HG02870 (cell line): ENCODE results near the gene MAP4.
"Not testable (repeated sequence)": the region's sequence is repeated elsewhere in the genome, so short reads cannot be mapped to it uniquely, and the experiment has no call there.

ENCODE experiments used
- ATAC-seq: cut with Tn5 transposase; IDR thresholded peaks from one replicate; pipeline ENCODE4 v1.9.1; 2021; ENCODE audit warnings: mild to moderate bottlenecking, moderate library complexity; ENCODE audit not compliant: unreplicated experiment

MAP4 gene

DNA sequence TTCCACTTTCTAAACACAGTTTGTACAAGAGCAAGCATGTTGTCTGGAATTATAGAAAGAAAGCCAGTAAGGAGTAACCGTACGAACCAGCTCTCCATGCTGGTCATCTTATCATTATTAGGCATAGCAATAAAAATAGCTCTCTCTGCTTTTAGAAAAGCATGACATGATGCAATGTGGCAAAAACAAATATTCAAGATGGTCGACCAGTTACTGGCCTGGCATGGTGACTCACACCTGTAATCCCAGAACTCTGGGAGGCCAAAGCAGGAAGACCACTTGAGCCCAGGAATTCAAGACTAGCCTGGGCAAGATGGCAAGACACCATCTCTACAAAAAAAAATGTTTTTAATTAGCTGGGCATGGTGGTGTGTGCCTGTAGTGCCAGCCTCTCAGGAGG lies 2.6 kb upstream of the MAP4 start:
- ATAC-seq = no peak

DNA sequence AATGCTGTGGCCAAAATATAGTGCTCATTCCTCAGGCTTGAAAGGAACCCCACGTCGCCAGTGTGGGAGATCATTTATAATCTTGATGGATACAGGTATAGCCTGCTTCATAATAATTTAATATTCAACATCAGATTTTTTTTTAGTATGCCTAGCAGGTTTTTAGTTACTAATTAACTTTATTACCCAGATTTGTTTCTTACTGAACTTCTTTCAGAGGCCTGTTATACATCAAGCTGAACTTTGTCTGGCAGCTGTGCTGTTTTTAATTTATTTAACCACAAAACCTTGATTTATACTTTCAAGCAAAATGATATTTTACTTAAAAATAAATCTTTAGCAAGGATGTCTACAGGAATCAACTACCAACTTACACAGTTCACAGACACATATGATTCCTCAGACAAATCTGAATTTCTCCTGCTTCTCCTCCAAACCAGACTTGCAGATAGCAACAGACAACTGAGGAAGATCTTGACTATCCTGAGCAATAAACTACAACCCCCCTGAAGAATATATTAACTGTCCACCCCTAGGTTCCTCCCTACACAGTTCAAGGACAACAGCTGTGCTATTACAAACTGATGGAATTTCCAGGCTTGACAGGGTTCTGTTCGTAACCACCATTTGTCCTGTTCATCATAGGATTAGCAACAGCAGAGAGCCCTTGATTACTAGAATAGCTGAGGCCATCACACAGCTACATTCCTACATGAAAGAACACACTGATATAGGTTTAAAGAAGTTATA lies 610 bp downstream of the MAP4 start:
- no peak for ATAC-seq

DNA sequence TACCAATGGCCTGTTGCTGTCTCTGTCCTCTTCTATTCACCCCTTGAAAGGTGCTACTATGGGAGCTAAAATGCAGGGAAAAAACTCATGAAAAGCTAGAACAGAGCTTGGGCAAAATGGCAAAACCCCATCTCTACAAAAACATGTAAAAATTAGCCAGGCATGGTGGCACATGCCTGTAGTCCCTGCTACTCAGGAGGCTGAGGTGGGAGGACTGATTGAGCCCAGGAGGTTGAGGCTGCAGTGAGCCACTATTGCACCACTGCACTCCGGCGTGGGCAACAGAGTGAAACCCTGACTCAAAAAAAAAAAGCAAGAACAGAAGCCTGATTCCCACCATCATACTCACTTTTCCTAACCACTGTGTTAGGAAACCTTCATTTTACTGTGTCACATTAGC lies 1.9 kb downstream of the MAP4 start:
- no peak for ATAC-seq

DNA sequence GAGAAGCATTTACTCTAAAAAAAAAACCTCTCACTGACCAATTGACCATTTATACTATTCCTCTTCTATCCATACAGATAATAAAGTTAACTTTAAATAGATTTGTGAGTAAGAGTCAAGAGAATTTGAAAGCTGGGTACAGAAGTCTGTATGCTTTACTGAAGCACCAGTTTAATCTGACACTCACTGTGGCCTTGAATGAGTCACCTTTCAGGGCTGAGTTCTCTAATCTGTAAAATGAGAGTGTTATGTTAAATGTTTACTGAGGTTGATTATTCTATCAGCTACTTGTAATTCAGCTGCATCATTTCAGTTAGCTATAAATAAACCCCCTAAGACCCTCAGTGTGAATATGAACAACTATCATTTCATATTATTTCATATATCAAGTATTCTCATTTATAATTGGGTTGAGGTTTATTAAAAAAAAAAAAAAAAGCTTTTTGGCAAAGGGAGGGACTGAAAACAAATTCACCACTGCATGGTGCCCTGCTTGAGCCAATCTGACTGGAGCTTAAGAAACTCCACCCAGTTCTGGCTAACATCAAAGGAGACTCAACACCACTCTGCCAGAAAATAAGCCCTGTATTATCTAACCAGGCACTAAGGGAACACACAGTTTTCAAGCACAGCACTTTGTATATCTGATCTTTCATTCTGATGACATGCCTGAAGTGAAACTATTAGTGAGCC lies 2.8 kb downstream of the MAP4 start:
- ATAC-seq = no peak

DNA sequence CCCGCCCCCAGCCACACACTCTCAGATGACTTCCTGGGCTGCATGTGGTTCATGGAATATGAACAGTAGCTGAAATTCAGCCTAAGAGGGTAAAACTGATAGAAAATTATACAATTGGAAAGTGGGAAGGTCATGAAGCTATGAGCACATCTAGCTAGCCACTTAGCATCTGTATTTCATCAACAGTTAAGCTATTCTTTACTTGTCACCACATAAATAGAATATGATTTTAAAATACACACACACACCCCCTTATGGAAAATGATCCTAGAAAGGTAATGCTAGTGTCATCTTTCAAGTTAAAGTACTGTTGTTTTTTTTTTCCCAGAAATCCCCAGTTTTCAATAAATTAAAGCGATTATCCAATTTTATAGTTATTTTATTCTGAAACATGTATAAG lies 3.6 kb downstream of the MAP4 start:
- no peak for ATAC-seq

DNA sequence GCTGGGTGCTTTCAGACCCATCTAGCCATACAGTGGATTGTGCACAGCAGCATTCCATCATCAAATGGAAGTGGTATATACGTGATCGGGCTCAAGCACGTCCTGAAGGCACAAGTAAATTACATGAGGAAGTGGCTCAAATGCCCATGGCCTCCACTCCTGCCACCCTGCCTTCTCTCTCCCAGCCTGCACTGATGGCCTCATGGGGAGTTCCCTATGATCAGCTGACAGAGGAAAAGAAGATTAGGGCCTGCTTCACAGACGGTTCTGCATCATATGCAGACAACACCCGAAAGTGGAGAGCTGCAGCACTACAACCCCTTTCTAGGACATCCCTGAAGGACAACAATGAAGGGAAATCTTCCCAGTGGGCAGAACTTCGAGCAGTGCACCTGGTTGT lies 8.2 kb downstream of the MAP4 start:
- not testable (repeated sequence) for ATAC-seq

DNA sequence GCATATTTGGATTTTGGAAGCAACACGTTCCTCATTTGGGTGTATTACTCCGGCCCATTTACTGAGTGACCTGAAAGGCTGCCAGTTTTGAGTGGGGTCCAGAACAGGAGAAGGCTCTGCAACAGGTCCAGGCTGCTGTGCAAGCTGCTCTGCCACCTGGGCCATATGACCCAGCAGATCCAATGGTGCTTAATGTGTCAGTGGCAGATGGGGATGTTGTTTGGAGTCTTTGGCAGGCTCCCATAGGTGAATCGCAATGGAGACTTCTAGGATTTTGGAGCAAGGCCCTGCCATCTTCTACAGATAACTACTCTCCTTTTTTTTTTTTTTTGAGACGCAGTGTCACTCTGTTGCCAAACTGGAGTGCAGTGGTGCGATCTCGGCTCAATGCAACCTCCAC lies 8.9 kb downstream of the MAP4 start:
- not testable (repeated sequence) for ATAC-seq

DNA sequence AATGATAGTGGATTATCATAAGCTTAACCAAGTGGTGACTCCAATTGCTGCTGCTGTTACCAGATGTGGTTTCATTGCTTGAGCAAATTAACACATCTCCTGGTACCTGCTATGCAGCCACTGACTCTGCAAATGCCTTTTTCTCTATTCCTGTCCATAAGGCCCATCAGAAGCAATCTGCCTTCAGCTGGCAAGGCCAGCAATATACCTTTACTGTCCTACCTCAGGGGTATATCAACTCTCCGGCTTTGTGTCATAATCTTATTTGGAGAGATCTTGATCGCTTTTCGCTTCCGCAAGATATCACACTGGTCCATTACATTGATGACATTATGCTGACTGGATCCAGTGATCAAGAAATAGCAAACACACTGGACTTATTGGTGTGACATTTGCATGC lies 9.4 kb downstream of the MAP4 start:
- ATAC-seq = not testable (repeated sequence)

DNA sequence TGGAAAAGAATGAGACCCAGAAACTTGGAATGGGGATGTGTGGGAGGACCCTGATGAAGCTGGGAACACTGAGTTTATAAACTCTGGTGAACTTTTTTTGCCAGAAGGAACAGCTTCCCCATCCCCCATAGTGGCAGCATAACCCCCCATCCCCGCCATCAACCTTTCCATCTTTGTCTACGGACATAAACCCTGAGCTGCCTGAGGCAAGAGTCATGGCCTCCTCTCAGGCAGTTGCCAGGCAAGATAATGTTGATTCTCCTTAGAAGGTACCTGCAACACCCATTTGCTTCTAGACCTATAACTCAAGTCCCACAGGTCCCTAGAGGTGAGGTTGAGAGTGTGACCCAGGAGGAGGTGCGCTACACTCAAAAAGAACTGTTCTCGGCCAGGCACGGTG lies 11.5 kb downstream of the MAP4 start:
- ATAC-seq = no peak

DNA sequence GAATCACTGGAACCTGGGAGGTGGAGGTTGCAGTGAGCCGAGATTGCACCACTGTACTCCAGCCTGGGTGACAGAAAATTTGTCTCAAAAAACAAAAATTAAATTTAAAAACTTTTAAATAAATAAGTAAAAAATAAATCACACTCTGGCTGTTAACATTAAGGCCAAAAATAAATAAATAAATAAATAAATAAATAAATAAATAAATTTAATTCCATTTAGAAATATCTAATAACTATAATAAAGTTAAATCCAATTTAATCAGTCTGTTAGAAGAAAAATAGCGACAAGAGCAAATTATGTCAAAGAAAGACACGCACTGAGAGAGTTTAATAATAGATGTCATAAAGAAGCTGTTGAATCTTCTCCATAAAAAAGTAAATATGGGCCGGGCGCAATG lies 13.4 kb downstream of the MAP4 start:
- no peak for ATAC-seq

DNA sequence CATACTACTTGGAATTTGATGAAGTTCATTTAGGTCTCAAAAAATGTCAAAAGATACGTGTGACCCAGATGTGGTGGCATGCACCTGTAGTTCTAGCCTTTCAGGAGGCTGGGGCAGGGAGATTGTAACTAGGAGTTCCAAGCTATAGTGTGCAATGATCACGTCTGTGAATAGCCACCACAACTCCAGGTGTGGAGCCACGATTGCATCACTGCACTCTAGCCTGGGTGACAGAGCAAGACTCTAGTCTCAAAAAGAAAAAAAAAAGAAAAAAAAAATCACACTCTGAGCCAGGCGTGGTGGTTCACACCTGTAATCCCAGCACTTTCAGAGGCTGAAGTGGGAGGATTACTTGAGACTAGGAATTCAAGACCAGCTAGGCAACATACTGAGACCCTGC lies 14.2 kb downstream of the MAP4 start:
- ATAC-seq = no peak

DNA sequence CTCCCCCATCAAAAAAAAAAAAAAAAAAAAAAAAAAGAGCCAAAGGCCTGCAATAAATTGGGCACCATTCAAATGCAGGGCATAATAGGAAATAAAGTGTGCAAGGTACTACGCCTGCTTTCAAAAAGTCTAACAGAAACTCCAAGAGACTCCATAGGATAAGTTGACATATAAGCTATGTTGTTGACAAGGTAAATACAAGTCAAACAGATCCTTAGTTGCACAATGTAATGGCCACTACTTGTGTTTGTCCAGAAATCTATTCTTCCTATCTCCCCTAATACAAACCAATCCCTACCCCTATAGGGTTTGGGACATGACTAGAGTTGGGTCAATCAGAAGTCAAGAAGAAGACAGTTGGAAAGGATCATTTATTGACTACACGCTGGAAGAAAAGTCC lies 16.0 kb downstream of the MAP4 start:
- no peak for ATAC-seq

DNA sequence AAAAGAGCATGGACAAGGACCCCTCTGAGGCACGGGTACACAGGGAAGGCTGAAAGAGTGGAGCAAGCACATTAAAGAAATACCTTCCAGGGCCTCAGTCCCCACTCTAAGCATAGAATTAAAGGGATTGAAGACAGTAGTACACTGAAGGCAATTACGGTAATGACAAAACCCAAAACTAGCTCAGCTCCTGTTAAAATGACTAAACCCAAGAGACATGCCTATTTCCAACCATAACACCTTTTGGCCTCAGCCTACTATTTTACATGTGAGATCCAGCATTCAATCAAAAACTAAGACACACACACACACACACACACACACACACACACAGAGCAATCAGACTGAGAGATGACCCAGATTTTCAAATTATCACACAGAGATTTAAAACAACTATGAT lies 19.8 kb downstream of the MAP4 start:
- no peak for ATAC-seq

DNA sequence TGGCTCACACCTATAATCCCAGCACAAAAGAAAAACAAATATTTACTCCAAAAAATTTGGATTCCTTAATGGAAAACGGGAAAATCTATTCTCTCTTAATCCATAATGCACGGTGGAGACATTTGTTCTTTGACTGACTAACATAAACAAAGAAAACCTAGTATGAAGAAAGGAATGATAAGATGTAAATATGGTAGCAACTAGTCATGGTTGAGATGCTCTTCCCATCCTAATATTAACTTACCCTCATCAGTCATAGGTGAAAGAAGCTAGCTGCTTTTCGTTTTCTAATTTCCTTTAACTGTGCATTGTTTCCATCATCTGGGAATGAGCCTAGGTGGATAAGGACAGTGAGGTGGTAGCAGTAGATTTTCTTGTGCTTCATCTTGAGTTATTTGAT lies 22.0 kb downstream of the MAP4 start:
- no peak for ATAC-seq

DNA sequence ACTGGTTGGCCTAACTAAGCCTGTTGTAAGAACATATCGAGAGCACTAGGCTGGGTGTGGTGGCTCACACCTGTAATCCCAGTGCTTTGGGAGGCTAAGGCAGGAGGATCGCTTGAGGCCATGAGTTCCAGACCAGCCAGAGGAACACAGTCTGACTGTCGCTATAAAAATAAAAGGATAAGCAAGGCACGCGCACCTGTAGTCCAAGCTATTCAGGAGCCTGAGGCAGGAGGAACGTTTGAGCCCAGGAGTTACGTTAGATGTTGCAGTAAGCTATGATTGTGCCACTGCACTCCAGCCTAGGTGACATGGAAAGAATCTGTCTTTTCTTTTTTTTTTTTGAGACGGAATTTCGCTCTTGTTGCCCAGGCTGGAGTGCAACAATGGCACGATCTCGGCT lies 24.9 kb downstream of the MAP4 start:
- ATAC-seq = no peak

DNA sequence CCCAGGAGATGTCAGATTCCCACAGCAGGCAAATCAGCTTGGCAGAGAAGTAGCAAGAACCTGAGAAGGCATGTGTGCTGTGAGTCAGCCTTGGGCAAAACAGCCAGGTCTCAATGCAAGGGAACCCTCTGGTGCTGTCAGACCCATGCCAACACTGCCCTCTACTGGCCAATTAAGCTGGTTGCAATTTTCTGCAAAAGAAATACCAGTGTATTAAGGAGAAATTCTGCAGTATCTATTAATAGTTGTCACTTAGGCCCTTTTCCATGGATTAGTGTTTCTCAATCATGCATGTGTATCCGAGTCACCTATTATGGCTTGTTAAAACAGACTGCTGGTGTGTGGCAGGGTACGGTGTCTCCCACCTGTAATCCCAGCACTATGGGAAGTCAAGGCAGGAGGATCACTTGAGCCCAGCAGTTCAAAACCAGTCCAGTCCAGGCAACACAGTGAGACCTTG lies 26.2 kb downstream of the MAP4 start:
- no peak for ATAC-seq

DNA sequence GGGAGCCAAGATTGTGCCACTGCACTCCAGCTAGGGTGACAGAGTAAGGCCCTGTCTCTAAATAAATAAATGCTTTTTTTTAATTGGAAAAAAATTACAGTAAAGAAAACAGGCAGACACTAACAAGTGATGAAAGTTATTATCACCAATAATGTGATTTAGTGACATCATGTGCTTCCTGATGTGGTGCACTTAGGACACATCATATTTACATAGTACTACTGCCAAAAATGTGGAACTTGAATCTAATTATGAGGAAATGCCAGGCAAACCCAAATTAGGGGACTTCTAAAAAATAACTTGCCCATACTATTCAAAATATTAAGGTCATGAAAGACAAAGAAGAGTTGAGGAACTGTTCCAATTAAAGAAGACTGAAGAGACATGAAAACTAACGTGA lies 30.8 kb downstream of the MAP4 start:
- ATAC-seq = no peak

DNA sequence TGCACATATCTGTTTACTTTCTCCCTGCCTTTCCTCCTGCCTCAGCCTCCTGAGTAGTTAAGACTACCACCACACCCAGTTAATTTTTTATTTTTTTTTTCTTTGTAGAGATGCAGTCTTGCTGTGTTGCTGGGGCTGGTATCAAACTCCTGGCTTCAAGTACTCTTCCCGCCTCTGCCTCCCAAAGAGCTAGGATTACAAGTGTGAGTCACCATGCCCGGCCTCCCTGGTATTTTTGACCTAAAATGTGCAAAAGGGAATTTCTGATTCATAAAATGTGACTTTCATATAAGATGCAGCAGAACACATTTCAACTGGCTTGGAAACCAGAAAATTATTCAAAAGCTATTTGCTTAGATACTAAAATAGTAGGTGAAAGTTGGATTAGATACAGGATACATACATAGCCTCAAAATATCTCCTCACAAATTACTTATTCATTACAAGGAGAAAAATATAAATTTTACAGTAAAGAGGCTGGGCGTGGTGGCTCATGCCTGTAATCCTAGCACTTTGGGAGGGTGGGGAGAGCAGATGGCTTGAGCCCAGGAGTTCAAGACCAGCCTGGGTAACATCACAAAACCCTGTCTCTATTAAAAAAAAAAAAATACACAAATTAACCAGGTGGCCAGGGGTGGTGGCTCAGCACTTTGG lies 32.0 kb downstream of the MAP4 start:
- no peak for ATAC-seq

DNA sequence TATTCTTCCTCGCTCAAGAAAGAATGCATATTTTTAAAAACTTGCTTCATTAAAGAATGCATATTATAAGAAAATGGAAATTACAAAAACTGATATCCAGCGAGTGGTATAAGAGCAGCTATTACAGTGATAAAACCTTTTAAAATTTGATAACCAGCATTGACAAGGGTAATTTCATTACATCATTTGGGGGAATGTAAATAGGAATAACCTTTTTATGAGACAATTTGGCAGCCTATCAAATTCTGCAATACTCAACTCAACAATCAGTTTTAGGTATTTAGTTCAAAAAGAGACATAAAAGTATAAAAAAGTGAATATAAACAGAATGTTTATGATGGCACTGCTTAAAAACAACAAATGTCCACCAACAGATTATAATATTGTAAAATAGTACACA lies 35.4 kb downstream of the MAP4 start:
- no peak for ATAC-seq

DNA sequence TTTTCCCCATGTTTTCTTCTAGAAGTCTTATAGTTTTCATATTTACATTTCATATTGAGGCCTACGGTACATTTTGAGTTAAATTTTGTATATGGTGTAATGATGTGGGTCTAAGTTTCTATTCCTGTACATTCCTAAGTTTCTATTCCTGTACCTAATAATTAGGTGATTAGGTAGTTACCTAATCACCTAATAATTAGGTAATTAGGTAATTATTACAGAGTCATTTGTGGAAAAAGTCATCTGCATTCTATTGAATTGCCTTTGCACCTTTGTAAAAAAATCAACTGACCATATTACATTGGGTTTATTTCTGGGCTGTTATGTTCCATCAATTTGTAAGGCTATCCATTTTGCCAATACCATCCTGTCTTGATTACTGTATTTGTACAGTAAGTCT lies 37.1 kb downstream of the MAP4 start:
- ATAC-seq = no peak

DNA sequence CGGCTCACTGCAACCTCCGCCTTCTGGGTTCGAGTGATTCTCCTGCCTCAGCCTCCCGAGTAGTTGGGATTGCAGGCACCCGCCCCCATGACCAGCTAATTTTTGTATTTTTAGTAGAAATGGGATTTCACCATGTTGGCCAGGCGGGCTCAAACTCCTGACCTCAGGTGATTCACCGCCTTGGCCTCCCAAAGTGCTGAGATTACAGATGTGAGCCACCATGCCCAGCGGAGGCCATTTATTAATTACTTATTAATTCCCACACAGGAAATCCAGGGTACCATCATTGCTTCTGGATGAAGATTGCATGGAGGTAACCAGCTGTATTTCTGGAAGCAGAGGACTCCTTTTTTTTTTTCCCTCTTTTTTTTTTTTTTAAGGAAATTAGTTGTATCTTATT lies 37.8 kb downstream of the MAP4 start:
- ATAC-seq = no peak

DNA sequence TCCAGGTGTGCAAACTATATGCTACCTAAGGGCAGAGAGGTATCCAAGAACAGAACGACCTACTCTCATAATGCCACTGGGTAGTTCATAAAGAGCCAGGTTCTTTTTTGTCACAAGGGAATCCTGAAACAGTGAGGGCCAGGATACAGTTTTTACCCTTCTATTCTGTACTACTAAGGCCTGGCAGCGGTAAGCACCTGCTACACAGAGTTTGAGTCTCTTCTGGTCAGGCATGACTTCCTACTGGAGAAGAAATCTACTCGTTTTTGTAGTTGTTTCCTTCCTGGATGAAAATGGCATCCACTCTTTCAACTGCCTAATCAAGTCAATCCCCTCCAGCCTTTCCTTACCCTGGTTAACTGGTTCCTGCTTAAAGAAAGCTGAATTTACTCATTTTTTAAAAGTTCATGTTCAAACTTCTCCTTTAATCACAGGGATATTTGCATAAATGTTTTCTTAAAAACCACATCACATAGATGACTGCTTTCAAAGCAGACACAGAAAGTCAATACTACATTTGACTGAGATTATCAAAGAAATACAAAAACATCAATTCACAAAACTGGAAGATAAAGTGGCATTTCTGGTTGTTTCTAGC lies 40.0 kb downstream of the MAP4 start:
- no peak for ATAC-seq
